SKM-1 (cell line): ENCODE measurements around the gene CEBPA.

Experiments
- DNase-seq: peaks from one replicate; lab custom pipeline; 2025; ENCODE audit not compliant: unreplicated experiment; lab: John Stamatoyannopoulos, UW

Gene CEBPA

GRCh38 chr19:33273881-33274662 lies 28.3 kb downstream of the CEBPA start:
- peak; percentile 26 for DNase-seq

GRCh38 chr19:33273065-33273736 lies 29.1 kb downstream of the CEBPA start:
- DNase-seq = no peak

DNA sequence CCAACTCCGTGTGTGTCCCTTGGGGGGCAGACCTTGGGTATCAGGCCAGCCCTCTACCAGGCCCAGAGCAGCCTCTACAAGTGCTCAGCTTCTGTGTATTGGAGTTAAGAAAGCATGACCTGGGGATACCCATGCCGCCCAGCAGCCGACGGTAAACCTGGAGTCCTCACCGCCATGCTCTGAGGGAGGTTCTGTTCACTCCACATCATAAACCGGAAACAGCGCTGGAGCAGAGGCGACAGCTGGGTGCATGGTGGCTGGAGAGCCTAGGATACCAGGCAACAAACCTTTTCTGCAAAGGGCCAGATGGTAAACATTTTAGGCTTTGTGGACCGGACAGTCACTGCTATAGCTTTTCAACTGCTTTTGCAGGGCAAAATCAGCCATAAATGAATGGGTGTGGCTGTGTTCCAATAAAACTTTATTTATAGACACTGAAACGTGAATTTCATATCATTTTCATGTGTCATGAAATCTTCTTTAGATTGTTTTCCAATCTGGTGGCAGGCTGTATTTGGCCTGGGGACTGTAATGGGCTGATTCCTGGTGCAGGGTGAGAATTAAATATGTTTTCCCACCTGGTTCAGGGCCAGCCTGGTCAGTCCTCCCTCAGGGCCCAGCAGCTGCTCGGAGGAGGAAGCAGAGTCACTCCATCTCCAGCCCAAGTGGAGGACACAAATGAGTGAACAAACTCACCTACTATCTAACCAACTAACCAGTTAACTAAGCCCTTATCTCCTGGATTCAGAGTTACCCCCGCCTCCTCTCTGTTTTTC lies 30.9 kb downstream of the CEBPA start:
- no peak for DNase-seq

DNA sequence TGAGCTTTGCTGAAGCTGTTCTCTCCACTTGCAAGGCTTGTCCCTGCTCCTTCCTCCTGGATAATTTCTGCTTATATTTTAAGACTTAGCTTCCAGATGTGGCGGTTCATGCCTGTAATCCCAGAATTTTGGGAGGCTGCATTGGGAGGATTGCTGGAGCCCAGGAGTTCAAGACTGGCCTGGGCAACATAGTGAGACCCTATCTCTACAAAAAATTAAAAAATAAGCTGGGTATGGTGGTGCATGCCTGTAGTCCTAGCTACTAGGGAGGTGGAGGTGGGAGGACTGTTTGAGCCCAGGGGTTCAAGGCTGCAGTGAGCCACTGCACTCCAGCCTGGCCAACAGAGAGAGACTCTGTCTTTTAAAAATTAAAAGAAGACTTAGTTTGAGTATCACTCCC lies 31.6 kb downstream of the CEBPA start:
- DNase-seq = no peak

DNA sequence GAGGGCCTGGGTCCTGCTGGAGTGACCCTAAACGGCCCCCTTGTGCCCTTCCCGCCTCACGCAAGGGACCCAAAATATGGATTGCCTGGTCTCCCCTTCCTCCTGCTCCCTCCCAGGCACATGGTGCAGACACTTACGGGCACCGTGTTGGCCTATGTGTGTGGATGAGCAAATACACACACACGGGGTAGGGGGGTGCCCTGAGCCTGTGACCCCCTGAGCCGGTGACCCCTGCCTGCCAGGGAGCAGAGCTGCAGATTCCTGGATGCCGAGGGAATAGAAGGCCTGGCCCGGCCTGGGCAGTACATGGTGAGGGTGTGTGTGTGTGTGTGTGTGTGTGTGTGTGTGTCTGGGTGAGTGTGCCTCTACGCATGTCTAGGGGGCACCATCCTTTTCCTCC lies 33.3 kb downstream of the CEBPA start:
- DNase-seq = no peak

DNA sequence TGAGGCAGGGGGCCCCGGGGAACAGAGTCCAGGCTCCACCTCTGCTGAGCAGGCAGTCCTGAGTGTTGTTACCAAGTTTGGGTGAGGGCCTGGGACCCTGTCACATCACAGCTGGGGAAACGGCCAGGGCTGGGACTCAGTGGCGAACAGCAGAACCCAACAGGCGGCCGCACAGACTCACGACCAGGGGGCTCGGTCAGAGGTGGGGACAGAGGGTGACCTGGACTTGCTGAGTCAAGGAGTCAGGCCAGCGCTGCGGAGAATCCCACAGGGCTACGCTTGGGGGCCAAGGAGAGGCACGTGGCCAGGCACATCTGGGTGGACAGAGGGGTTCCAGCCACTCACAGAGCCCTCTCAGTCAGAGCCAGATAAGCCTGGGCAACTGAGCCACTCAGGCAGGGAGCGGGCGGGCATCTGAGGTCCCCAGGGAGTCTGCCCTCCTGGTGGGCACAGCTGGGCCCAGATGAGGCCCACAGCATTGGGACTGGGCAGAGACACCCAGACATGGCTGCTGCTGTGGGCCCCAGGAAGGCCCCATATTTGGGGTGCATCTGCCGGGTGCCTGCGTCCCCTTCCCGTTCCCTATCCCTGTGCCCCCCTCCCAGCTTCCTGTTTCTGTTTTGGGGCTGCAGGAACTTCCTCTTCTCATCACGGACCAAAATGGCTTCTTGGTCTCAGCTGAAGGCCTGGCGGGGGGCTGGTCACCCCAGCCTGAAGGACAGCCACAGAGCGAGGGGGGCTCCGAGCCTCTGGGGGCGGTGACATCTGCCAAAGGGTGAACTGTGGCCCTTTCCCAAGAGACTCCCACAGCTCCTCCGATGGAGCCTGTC lies 34.0 kb downstream of the CEBPA start:
- peak; percentile 35 for DNase-seq

DNA sequence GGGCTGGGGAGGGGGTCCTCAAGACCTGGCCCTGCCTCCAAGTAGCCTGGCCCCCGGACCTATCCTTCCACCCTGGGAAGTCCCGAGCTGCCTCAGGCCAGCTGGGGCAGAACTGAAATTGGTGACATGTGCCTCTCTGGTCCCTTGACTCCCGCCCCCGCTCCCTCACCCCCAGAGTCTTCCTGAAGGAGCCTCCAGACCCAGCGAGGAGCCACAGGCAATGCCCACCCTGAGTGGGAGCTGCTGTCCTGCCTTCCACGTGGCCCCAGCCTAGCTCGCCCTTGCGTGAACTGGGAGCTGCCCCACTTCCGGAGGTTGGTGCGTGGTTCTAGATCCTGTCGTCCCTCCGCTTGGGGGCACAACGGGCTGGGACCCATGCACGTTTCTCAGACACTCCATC lies 34.6 kb downstream of the CEBPA start:
- DNase-seq = no peak

GRCh38 chr19:33266974-33267484 lies 35.3 kb downstream of the CEBPA start:
- peak; percentile 53 for DNase-seq

GRCh38 chr19:33264881-33265445 lies 37.4 kb downstream of the CEBPA start:
- DNase-seq = no peak

- DNase-seq = no peak
Measured at GRCh38 chr19:33263325-33264023, 38.9 kb downstream of the CEBPA start.

DNA sequence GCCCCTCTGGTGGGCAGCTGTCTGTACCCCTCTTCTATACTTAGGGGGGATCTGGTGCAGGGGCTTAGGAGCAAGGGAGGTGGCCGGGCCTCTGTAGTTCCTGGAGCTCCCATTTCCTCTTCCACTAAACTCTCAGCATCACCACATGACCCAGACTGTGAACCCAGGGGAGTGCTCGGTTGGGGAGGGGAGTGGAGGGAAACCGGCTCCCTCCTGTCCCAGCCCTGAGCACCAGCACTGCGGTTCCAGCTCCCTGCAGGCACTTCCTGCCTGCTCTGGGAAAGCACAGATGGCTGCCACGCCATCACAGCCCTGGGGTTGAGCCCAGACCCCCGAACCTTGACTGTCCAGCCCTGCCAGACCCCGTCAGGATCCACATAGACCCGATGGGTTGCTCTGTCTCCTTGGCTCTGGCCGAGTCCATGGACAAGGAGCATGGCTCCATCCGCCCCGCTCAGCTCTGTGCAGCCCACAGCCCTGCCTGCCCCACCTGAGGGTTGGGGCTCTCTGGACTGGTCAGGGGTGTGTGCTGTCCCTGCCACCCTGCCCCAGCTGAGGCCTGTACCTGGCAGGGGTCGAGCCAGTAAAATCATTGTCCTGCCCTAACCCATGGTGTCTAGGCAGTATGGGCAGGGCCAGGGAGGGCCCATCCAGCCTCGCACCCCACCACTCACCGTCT lies 40.7 kb downstream of the CEBPA start:
- DNase-seq = peak; percentile 51

GRCh38 chr19:33260628-33261418 lies 41.5 kb downstream of the CEBPA start:
- DNase-seq = peak; percentile 75

DNA sequence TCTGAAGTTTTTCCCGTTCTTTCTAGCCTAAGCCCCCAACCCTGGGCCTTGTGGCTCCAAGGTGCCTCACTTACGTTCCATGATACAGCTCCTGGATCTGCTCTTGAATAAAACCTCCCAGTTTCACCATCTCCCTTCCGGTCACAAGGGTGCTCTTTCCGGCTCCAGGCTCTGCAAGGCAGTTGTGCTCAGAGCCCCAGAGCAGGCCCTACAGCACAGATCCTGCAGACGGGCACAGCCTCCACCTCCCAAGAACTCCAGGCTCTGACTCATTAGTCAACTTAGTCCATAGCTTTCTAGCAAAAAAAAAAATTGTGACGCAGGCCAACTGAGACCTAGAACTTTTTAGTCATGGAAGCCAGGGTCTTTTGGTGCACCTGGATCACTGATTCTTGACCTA lies 42.8 kb downstream of the CEBPA start:
- peak; percentile 84 for DNase-seq

- no peak for DNase-seq
Measured at GRCh38 chr19:33257828-33258227, 44.5 kb downstream of the CEBPA start.

DNA sequence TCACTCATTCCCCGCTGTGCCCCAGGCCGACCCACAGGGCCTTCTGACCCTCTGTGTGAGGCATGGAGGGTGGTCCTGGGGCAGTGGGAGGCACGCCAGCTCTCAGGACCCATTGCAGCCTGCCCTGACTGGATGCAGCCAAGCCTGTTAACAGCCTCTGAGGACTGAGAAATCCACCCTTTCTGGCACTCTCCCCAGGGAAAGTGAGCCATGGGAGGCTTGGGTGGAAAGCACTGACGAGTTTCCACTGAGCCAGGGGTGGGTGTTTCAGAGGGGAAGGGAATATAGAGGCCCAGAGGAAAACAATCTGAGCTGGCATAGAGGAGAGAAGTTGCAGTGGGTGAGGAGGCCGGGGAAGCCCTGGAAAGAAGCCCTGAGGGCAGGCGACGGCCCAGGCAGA lies 46.1 kb downstream of the CEBPA start:
- no peak for DNase-seq

DNA sequence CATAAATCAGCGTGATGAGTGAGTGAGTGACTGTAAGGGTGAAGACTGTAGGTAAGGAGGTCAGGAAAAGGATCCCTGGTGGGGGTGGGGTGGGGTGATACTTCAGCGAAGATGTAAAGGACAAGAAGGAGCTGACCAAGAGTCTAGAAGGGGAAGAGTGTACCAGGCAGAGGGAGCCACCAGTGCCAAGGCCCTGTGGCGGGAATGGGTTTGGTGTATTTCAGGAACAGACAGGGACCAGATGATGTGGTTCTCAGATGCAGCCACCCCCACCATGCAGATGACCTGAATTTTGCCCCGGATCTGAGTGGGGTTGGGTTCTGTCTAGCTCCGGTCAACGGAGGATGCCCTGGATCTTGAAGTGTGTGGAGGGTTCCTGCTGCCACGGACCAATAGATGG lies 46.6 kb downstream of the CEBPA start:
- no peak for DNase-seq

DNA sequence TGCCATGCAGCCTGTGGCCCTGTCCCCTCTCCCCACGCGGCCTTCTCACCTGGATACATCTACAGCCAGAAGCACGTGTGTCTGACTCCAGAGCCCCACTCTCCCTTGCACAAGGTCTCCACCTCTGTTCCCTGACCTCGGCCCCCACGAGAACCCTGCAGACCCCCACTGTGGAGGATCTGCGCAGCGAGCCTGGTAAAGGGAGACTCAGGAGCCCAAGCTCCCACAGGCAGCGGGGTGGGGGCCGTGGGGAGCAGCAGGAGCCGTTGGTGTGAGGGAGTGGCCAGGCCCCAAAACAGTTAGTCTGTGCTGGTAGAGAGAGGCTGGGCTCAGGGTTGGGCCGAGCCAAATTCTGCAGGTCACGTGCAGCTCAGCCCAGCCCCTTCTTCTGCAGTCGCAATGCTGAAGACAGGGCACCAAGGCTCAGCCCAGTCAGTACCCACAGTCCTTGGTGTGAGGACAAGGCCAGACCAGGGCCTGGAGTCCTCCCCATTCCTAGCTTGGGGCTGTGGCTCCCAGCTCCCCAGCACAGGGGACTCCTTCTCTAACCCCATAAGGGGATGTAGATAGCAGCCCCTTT lies 48.0 kb downstream of the CEBPA start:
- no peak for DNase-seq

- DNase-seq = no peak
Measured at GRCh38 chr19:33252971-33253370, 49.4 kb downstream of the CEBPA start.
